HG03135 (cell line): ENCODE measurements around the gene PARP9.
"Not testable (repeated sequence)": the region's sequence is repeated elsewhere in the genome, so short reads cannot be mapped to it uniquely, and the experiment has no call there.

Experiments
- ATAC-seq: cut with Tn5 transposase; IDR thresholded peaks from one replicate; pipeline ENCODE4 v1.9.1; 2021; ENCODE audit warnings: mild to moderate bottlenecking, moderate library complexity; ENCODE audit not compliant: unreplicated experiment

The PARP9 gene

GRCh38 chr3:122523317-122523716, 40.8 kb downstream of the PARP9 start:
- no peak for ATAC-seq

- no peak for ATAC-seq
These were observed 43.2 kb downstream of the PARP9 start for GRCh38 chr3:122520861-122521260.

- no peak for ATAC-seq
These were observed 44.4 kb downstream of the PARP9 start for GRCh38 chr3:122519693-122520092.

GRCh38 chr3:122516846-122517360, 47.2 kb downstream of the PARP9 start:
- no peak for ATAC-seq

GRCh38 chr3:122515870-122516269, 48.2 kb downstream of the PARP9 start:
- no peak for ATAC-seq

- no peak for ATAC-seq
These were observed 49.1 kb downstream of the PARP9 start for GRCh38 chr3:122515020-122515468.

GRCh38 chr3:122514123-122515019, 49.7 kb downstream of the PARP9 start, which contains the start of gene KPNA1:
Gene KPNA1, minus strand, starts transcription at chr3:122514939. Its CDS starts 18,374 bp downstream, at chr3:122496565.
- ATAC-seq = peak; percentile 87

- ATAC-seq = no peak
These were observed 50.5 kb downstream of the PARP9 start for GRCh38 chr3:122513386-122514122.

GRCh38 chr3:122512284-122512683, 51.8 kb downstream of the PARP9 start:
- ATAC-seq = no peak

- ATAC-seq = no peak
These were observed 53.1 kb downstream of the PARP9 start for GRCh38 chr3:122510878-122511535.

- not testable (repeated sequence) for ATAC-seq
These were observed 55.2 kb downstream of the PARP9 start for GRCh38 chr3:122508944-122509343.

- no peak for ATAC-seq
These were observed 55.8 kb downstream of the PARP9 start for GRCh38 chr3:122508135-122508914.

- ATAC-seq = no peak
These were observed 57.6 kb downstream of the PARP9 start for GRCh38 chr3:122506450-122506849.

- no peak for ATAC-seq
These were observed 58.4 kb downstream of the PARP9 start for GRCh38 chr3:122505676-122506075.

GRCh38 chr3:122502941-122503340, 61.2 kb downstream of the PARP9 start:
- no peak for ATAC-seq

GRCh38 chr3:122502139-122502538, 62.0 kb downstream of the PARP9 start:
- no peak for ATAC-seq

GRCh38 chr3:122500964-122501363, 63.1 kb downstream of the PARP9 start:
- not testable (repeated sequence) for ATAC-seq

GRCh38 chr3:122498152-122498551, 65.9 kb downstream of the PARP9 start:
- no peak for ATAC-seq

- no peak for ATAC-seq
These were observed 66.7 kb downstream of the PARP9 start for GRCh38 chr3:122497425-122497824.

GRCh38 chr3:122496508-122496907, 67.6 kb downstream of the PARP9 start:
- ATAC-seq = no peak
